Prostate gland (tissue), 2 donors: ENCODE measurements around the gene VPS13A.

ENCODE experiments used
- POLR2A ChIP-seq: fragments of 450-650 bp; IDR thresholded peaks from one replicate; pipeline ENCODE4 v1.6.1; 2016; ENCODE audit warnings: antibody characterized with exemption, mild to moderate bottlenecking
- TF ChIP-seq, protein P1 (sequence below), 4 experiments: fragments of 200-600 bp in 2 of 4; fragments of 450-650 bp in 2 of 4; sonication (generic) in 2 of 4; IDR thresholded peaks; 1 replicate in 3 of 4; 2 replicates in 1 of 4; pipeline ENCODE4 v1.5.1; 2016 to 2019; ENCODE audit warnings: antibody characterized with exemption in 4 of 4, mild to moderate bottlenecking in 2 of 4, moderate library complexity in 2 of 4

DNA sequence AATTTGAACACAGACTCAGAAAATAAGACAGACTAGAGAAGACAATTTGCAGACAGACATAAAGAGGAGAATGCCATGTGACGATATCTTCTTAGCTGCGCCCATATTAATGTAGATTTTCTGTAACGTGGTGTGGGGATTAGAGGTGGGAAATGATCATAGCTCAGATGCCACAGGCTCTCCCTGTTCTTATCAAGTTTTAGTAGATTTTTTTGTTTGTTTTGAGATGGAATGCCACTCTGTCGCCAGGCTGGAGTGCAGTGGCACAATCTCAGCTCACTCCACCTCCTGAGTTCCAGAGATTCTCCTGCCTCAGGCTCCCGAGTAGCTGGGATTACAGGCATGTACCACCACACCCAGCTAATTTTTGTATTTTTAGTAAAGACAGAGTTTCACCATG is 59.4 kb downstream of the VPS13A start:
- TF ChIP-seq POLR2A = no peak
- TF ChIP-seq, protein P1, sequence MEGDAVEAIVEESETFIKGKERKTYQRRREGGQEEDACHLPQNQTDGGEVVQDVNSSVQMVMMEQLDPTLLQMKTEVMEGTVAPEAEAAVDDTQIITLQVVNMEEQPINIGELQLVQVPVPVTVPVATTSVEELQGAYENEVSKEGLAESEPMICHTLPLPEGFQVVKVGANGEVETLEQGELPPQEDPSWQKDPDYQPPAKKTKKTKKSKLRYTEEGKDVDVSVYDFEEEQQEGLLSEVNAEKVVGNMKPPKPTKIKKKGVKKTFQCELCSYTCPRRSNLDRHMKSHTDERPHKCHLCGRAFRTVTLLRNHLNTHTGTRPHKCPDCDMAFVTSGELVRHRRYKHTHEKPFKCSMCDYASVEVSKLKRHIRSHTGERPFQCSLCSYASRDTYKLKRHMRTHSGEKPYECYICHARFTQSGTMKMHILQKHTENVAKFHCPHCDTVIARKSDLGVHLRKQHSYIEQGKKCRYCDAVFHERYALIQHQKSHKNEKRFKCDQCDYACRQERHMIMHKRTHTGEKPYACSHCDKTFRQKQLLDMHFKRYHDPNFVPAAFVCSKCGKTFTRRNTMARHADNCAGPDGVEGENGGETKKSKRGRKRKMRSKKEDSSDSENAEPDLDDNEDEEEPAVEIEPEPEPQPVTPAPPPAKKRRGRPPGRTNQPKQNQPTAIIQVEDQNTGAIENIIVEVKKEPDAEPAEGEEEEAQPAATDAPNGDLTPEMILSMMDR (IDR thresholded peaks at IDR 0.05) = no peak
